Spinal cord (tissue), 10 donors: Measurements from ENCODE around the gene CLDN20. TPM values are rescaled to one million over a fixed set of nuclear protein-coding genes. Genes with fewer than 3 reads are reported as not detected.
"Not testable (repeated sequence)": the region's sequence is repeated elsewhere in the genome, so short reads cannot be mapped to it uniquely, and the experiment has no call there.

Source experiments
- DNase-seq, 6 donors: peaks; one replicate each; pipeline versions ENCODE4 v3.0.0 to v3.0.0-alpha.2; 2013 to 2015; ENCODE audit warnings: low spot score in 6 of 6, low read depth in 4 of 6
- H3K27ac ChIP-seq: one replicate; pipeline ENCODE4 v1.5.1; 2013; ENCODE audit warnings: low read depth, low read length, control low read depth
- H3K27me3 ChIP-seq: one replicate; pipeline ENCODE4 v1.6.1; 2013; ENCODE audit warnings: low read length; ENCODE audit not compliant: control insufficient read depth, insufficient read depth
- H3K36me3 ChIP-seq: one replicate; pipeline ENCODE4 v1.6.1; 2013; ENCODE audit warnings: low read length; ENCODE audit not compliant: control insufficient read depth, insufficient read depth
- H3K4me1 ChIP-seq: one replicate; pipeline ENCODE4 v1.6.1; 2013; ENCODE audit warnings: low read length; ENCODE audit not compliant: control insufficient read depth, insufficient read depth
- H3K4me3 ChIP-seq: one replicate; pipeline ENCODE4 v1.5.1; 2013; ENCODE audit warnings: low read depth, low read length, control low read depth
- H3K9me3 ChIP-seq: one replicate; pipeline ENCODE4 v1.6.1; 2013; ENCODE audit warnings: low read length; ENCODE audit not compliant: control insufficient read depth, insufficient read depth
- WGBS: methylation state at CpG from one replicate; pipeline ENCODE4 v1.1.5; 2013; ENCODE audit warnings: missing lambda C conversion rate; ENCODE audit not compliant: insufficient coverage; 5-methylcytosine and 5-hydroxymethylcytosine counted together
- polyA plus RNA-seq, 2 donors: library from polyadenylated mRNA; unstranded; fragments of 120-200 nt; gene quantifications; one replicate each; pipeline ENCODE4 v1.2.1, GENCODE V29; 2013; ENCODE audit not compliant: insufficient read length in 2 of 2
- total RNA-seq, 2 donors: library from RNA; depleted of rRNA in 1 of 2; stranded (reverse); fragments of 120-200 nt in 1 of 2; fragments of >200 nt in 1 of 2; gene quantifications; one replicate each; pipeline versions ENCODE4 v1.2.3 to v1.2.4, GENCODE V29; 2013 to 2014
- donor health status: healthy.

The CLDN20 gene
- total and polyA plus RNA-seq, 4 donors = 0.71 to 0.87 (median 0.79) TPM; not detected in 1

- H3K4me3 ChIP-seq = no peak overlapping the region
- H3K27ac ChIP-seq = no peak overlapping the region
- DNase-seq = no peak
- peaks cover 27% of the 10 kb centered on the region for H3K4me1 ChIP-seq
- no peaks in the 10 kb centered on the region for H3K27me3 ChIP-seq
- WGBS = 92% methylated on average over 2 of the region's 7 CpGs
- H3K9me3 ChIP-seq = no peaks in the 10 kb centered on the region
- no peaks in the 10 kb centered on the region for H3K36me3 ChIP-seq
Observed at GRCh38 chr6:155224618-155225017, 39.2 kb upstream of the CLDN20 start.

- H3K4me3 ChIP-seq = no peak overlapping the region
- no peak overlapping the region for H3K27ac ChIP-seq
- 53% methylated on average over 3 of the region's 4 CpGs for WGBS
- no peaks in the 10 kb centered on the region for H3K9me3 ChIP-seq
- DNase-seq = peak in 2 of 6 donors; percentile 49 to 68
- H3K36me3 ChIP-seq = no peaks in the 10 kb centered on the region
- no peaks in the 10 kb centered on the region for H3K27me3 ChIP-seq
- H3K4me1 ChIP-seq = peaks cover 18% of the 10 kb centered on the region
Observed at GRCh38 chr6:155227046-155227445, 36.8 kb upstream of the CLDN20 start.

GRCh38 chr6:155228546-155229166 is 35.2 kb upstream of the CLDN20 start:
- H3K4me1 ChIP-seq = peaks cover 18% of the 10 kb centered on the region
- no peaks in the 10 kb centered on the region for H3K9me3 ChIP-seq
- 53% methylated on average over 10 of the region's 13 CpGs for WGBS
- no peaks in the 10 kb centered on the region for H3K27me3 ChIP-seq
- no peaks in the 10 kb centered on the region for H3K36me3 ChIP-seq
- DNase-seq = peak in 2 of 6 donors; percentile 17 to 92
- H3K27ac ChIP-seq = no peak overlapping the region
- H3K4me3 ChIP-seq = no peak overlapping the region

GRCh38 chr6:155230975-155231374 is 32.8 kb upstream of the CLDN20 start:
- not testable (repeated sequence) for H3K27ac ChIP-seq, H3K9me3 ChIP-seq, H3K4me3 ChIP-seq, H3K36me3 ChIP-seq, DNase-seq, H3K27me3 ChIP-seq
- 56% methylated on average over 3 of the region's 4 CpGs for WGBS
- peaks cover 24% of the 10 kb centered on the region for H3K4me1 ChIP-seq

GRCh38 chr6:155232848-155233247 is 31.0 kb upstream of the CLDN20 start:
- 97% methylated on average over 5 of the region's 6 CpGs for WGBS
- peaks cover 4% of the 10 kb centered on the region for H3K9me3 ChIP-seq
- H3K4me1 ChIP-seq = peaks cover 13% of the 10 kb centered on the region
- H3K27ac ChIP-seq = no peak overlapping the region
- no peak overlapping the region for H3K4me3 ChIP-seq
- no peaks in the 10 kb centered on the region for H3K36me3 ChIP-seq
- no peak for DNase-seq
- H3K27me3 ChIP-seq = no peaks in the 10 kb centered on the region

- Histone ChIP-seq H3K9me3 (peaks cover 4% of the 10 kb centered on the region), H3K4me3 (no peak overlapping the region), H3K27me3 (no peaks in the 10 kb centered on the region), H3K36me3 (no peaks in the 10 kb centered on the region), H3K27ac (no peak overlapping the region), H3K4me1 (peaks cover 5% of the 10 kb centered on the region)
- WGBS = 94% methylated on average over 2 of the region's 4 CpGs
- no peak for DNase-seq
Observed at GRCh38 chr6:155234167-155234566, 29.6 kb upstream of the CLDN20 start.

GRCh38 chr6:155234687-155235086 is 29.1 kb upstream of the CLDN20 start:
- H3K27ac ChIP-seq = no peak overlapping the region
- H3K9me3 ChIP-seq = peaks cover 4% of the 10 kb centered on the region
- WGBS = 74% methylated on average over 4 of the region's 4 CpGs
- H3K4me3 ChIP-seq = no peak overlapping the region
- no peak for DNase-seq
- peaks cover 5% of the 10 kb centered on the region for H3K4me1 ChIP-seq
- no peaks in the 10 kb centered on the region for H3K27me3 ChIP-seq
- no peaks in the 10 kb centered on the region for H3K36me3 ChIP-seq

GRCh38 chr6:155235087-155235486 is 28.7 kb upstream of the CLDN20 start:
- Histone ChIP-seq H3K27ac (no peak overlapping the region), H3K27me3 (no peaks in the 10 kb centered on the region), H3K36me3 (no peaks in the 10 kb centered on the region), H3K4me3 (no peak overlapping the region), H3K4me1 (peaks cover 5% of the 10 kb centered on the region), H3K9me3 (peaks cover 4% of the 10 kb centered on the region)
- DNase-seq = peak in 2 of 6 donors; percentile 41 to 51
- 20% methylated on average over 5 of the region's 5 CpGs for WGBS

- H3K4me1 ChIP-seq = peaks cover 8% of the 10 kb centered on the region
- H3K36me3 ChIP-seq = peaks cover 7% of the 10 kb centered on the region
- H3K27ac ChIP-seq = no peak overlapping the region
- 100% methylated on average over 1 of the region's 1 CpG for WGBS
- no peak for DNase-seq
- H3K9me3 ChIP-seq = peaks cover 4% of the 10 kb centered on the region
- H3K4me3 ChIP-seq = no peak overlapping the region
- no peaks in the 10 kb centered on the region for H3K27me3 ChIP-seq
Observed at GRCh38 chr6:155237613-155238012, 26.2 kb upstream of the CLDN20 start.

GRCh38 chr6:155240905-155241600 is 22.8 kb upstream of the CLDN20 start:
- H3K9me3 ChIP-seq = peaks cover 4% of the 10 kb centered on the region
- WGBS = 92% methylated on average over 11 of the region's 19 CpGs
- DNase-seq = peak in 1 of 6 donors; percentile 68
- no peak overlapping the region for H3K4me3 ChIP-seq
- peaks cover 3% of the 10 kb centered on the region for H3K4me1 ChIP-seq
- H3K27ac ChIP-seq = no peak overlapping the region
- peaks cover 7% of the 10 kb centered on the region for H3K36me3 ChIP-seq
- no peaks in the 10 kb centered on the region for H3K27me3 ChIP-seq
